Parathyroid adenoma (tissue), 2 donors: ENCODE measurements around the gene GPC6.

Source experiments
- H2AFZ ChIP-seq: fragments of 300-600 bp; sonication (generic); one replicate; pipeline ENCODE4 v1.7.0; 2017; ENCODE audit warnings: antibody characterized with exemption, mild to moderate bottlenecking
- H3K27ac ChIP-seq: fragments of 300-600 bp; sonication (generic); one replicate; pipeline ENCODE4 v1.7.0; 2017
- H3K27me3 ChIP-seq: fragments of 300-600 bp; sonication (generic); one replicate; pipeline ENCODE4 v1.7.0; 2017; ENCODE audit warnings: low read length; ENCODE audit not compliant: control insufficient read depth, insufficient read depth
- H3K36me3 ChIP-seq: fragments of 300-600 bp; sonication (generic); one replicate; pipeline ENCODE4 v1.7.0; 2017; ENCODE audit warnings: low read length; ENCODE audit not compliant: control insufficient read depth, insufficient read depth
- H3K4me1 ChIP-seq: fragments of 300-600 bp; sonication (generic); one replicate; pipeline ENCODE4 v1.7.0; 2017; ENCODE audit warnings: control low read depth
- H3K4me2 ChIP-seq: fragments of 300-600 bp; sonication (generic); one replicate; pipeline ENCODE4 v1.7.0; 2017; ENCODE audit warnings: low read length
- H3K4me3 ChIP-seq: fragments of 300-600 bp; sonication (generic); one replicate; pipeline ENCODE4 v1.7.0; 2017; ENCODE audit warnings: low read depth, low read length
- H3K79me2 ChIP-seq: fragments of 300-600 bp; sonication (generic); one replicate; pipeline ENCODE4 v1.7.0; 2017; ENCODE audit warnings: control low read depth
- H3K9ac ChIP-seq: fragments of 300-600 bp; sonication (generic); one replicate; pipeline ENCODE4 v1.7.0; 2017; ENCODE audit warnings: mild to moderate bottlenecking
- H3K9me3 ChIP-seq: fragments of 300-600 bp; sonication (generic); one replicate; pipeline ENCODE4 v1.7.0; 2017; ENCODE audit warnings: low read length; ENCODE audit not compliant: control insufficient read depth
- TF ChIP-seq, protein P1 (sequence below): fragments of 300-600 bp; sonication (generic); IDR thresholded peaks from one replicate; pipeline ENCODE4 v1.7.0; 2017; ENCODE audit warnings: antibody characterized with exemption, mild to moderate bottlenecking
- donor health status: primary hyperparathyroidism.

The GPC6 gene

DNA sequence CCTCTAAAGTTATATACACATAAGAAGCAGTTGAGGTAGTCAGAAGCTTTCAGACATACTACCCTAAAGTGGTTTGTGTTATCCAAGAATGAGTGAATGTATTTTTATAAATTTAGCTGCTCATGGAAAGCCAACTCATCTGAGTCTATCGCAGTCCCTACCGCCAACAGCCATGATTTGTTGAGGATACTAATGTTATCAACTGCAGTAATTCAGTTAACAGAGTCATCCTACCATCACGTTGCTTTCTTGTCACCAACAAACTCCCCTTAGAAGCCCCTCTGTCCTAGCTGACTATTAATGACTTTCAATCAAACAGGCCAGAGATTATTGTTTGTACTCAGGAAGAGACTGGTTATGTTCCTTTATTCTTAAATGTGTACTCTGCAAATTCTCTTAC, 1083.0 kb downstream of the GPC6 start:
- Histone ChIP-seq H3K9me3 (no peaks in the 10 kb centered on the region), H3K4me1 (no peaks in the 10 kb centered on the region), H3K27ac (no peak overlapping the region), H3K79me2 (no peaks in the 10 kb centered on the region), H3K27me3 (no peaks in the 10 kb centered on the region), H2AFZ (no peak overlapping the region), H3K36me3 (no peaks in the 10 kb centered on the region), H3K4me3 (no peak overlapping the region), H3K4me2 (no peak overlapping the region), H3K9ac (no peak overlapping the region)
- TF ChIP-seq, protein P1, sequence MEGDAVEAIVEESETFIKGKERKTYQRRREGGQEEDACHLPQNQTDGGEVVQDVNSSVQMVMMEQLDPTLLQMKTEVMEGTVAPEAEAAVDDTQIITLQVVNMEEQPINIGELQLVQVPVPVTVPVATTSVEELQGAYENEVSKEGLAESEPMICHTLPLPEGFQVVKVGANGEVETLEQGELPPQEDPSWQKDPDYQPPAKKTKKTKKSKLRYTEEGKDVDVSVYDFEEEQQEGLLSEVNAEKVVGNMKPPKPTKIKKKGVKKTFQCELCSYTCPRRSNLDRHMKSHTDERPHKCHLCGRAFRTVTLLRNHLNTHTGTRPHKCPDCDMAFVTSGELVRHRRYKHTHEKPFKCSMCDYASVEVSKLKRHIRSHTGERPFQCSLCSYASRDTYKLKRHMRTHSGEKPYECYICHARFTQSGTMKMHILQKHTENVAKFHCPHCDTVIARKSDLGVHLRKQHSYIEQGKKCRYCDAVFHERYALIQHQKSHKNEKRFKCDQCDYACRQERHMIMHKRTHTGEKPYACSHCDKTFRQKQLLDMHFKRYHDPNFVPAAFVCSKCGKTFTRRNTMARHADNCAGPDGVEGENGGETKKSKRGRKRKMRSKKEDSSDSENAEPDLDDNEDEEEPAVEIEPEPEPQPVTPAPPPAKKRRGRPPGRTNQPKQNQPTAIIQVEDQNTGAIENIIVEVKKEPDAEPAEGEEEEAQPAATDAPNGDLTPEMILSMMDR, result no peak

DNA sequence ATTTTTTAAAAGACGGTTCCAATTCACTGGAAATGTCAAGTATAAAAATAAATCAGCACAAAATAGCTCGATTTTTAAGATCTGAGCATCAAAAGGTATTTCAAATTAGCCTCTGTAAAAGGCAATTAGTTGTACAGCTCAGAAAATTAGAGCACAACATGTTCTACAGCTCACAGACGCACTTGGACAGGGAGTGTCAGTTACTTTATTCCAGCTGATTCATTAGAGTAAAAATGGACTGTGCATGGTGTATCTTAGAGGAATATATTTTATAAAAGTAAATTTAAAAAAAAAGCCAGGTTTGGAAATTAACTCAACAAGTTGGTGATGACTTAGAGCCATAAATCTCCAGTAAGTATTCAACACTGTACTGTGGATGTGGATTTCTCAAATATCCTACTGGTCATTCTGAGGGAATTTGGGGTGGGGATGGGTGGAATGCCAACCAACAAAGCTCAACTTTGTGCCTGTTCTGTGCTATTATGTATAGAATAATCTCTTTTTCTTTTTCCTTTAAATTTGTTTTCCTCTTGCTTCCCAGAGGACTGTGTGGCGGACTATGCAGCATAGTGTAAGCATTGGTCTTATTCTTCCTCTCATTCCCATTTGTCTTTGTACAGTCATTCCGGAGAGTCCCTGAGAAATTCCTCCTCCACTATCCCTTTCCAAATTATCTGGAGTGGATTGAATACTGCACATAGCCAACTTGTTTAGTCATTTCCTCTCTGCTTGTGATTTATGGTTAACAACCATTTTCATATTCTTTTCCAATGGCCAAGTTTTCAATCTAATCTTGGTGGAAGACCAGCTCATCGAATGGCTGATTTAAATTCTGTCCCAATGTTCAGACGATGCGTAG, 1083.6 kb downstream of the GPC6 start:
- H3K9me3 ChIP-seq, result no peaks in the 10 kb centered on the region
- H2AFZ ChIP-seq, result no peak overlapping the region
- H3K27ac ChIP-seq, result no peak overlapping the region

DNA sequence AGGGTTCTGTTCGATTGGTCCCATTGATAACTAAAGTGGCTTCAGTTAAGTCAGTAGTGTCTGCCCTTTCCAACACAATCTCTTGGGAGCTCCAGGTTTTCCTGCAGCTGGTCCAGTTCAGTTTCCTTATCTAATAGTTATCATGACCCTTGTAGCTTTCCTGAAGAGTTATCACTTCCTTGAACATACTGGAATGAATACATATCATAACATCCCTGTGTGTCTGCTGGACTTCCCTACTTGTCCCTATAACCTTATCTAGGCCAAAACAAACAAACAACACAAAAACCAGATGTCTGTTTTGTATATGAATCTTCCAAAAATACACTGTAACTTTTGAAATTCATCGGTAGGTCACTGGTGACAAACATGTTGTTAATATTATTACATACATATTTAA, 1085.3 kb downstream of the GPC6 start:
- no peaks in the 10 kb centered on the region for H3K36me3 ChIP-seq
- H3K27me3 ChIP-seq, result no peaks in the 10 kb centered on the region
- no peak overlapping the region for H3K4me3 ChIP-seq
- no peak overlapping the region for H3K4me2 ChIP-seq
- H3K27ac ChIP-seq, result no peak overlapping the region
- H3K9ac ChIP-seq, result no peak overlapping the region
- no peaks in the 10 kb centered on the region for H3K9me3 ChIP-seq
- no peak overlapping the region for H2AFZ ChIP-seq
- no peaks in the 10 kb centered on the region for H3K4me1 ChIP-seq
- H3K79me2 ChIP-seq, result no peaks in the 10 kb centered on the region
- TF ChIP-seq, protein P1, result no peak

More for the DNA sequence above, 1083.6 kb downstream of the GPC6 start:
- Histone ChIP-seq H3K4me2 (no peak overlapping the region), H3K4me1 (no peaks in the 10 kb centered on the region), H3K36me3 (no peaks in the 10 kb centered on the region), H3K4me3 (no peak overlapping the region), H3K27me3 (no peaks in the 10 kb centered on the region), H3K79me2 (no peaks in the 10 kb centered on the region), H3K9ac (no peak overlapping the region)
- TF ChIP-seq, protein P1, result no peak

DNA sequence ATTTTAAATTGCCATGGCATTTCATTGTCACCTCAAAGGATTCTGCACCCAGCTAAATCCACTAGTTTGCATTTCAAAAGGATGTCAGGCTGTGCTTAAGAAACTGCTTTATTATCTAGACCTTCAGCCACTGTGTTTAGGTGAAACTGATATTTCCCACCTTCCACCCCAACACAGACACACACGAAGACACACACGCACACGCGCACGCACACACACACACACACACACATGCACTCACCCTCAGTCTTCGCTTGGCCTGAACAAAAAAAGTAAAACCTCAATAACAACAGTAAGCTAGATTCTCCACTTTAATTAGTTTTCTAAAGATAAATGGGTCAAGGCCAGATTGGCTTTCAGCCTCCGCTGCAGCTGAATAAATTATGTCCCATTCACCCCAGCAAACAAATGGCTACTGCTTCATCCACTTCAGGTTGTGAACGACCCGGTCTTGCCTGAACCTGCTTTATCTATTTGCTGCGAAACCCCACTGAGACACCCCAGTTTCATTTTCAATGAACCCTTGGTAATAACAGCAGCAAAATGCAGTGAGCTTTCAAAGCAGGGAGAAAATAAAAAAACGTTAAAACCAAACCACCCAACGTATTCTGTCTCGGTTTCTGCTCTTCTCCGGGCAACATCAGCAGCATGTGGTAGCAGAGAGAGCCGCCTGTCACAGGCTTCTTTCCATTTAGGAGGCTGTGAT, 1086.1 kb downstream of the GPC6 start:
- H3K4me2 ChIP-seq, result no peak overlapping the region
- H3K4me1 ChIP-seq, result no peaks in the 10 kb centered on the region
- no peak overlapping the region for H2AFZ ChIP-seq
- no peaks in the 10 kb centered on the region for H3K79me2 ChIP-seq
- TF ChIP-seq, protein P1, result no peak
- H3K27me3 ChIP-seq, result no peaks in the 10 kb centered on the region
- no peak overlapping the region for H3K4me3 ChIP-seq
- H3K9ac ChIP-seq, result no peak overlapping the region
- no peak overlapping the region for H3K27ac ChIP-seq
- no peaks in the 10 kb centered on the region for H3K36me3 ChIP-seq
- no peaks in the 10 kb centered on the region for H3K9me3 ChIP-seq
